RKO (cell line): Measurements from ENCODE around the gene PHF14.
A peak's percentile ranks its signal among the peaks of the same experiment; 100 is the strongest.
"Not testable (repeated sequence)": the region's sequence is repeated elsewhere in the genome, so short reads cannot be mapped to it uniquely, and the experiment has no call there.

Experiments used
- DNase-seq: peaks from one replicate; pipeline ENCODE4 v3.0.0-alpha.2; 2016; ENCODE audit warnings: low spot score

Gene PHF14

GRCh38 chr7:10973061-10973941, at the start of gene PHF14:
PHF14 (plus strand) TSS chr7:10973872; CDS start chr7:10974324, 452 bp downstream.
- DNase-seq: peak; percentile 97

- DNase-seq: no peak
These were observed 49.3 kb upstream of the PHF14 start for GRCh38 chr7:10924370-10924769.

- not testable (repeated sequence) for DNase-seq
These were observed 45.5 kb upstream of the PHF14 start for GRCh38 chr7:10928203-10928602.

- no peak for DNase-seq
These were observed 43.1 kb upstream of the PHF14 start for GRCh38 chr7:10930551-10930950.

GRCh38 chr7:10931161-10931560, 42.5 kb upstream of the PHF14 start:
- no peak for DNase-seq

GRCh38 chr7:10934292-10934691, 39.4 kb upstream of the PHF14 start:
- DNase-seq: no peak

- peak; percentile 44 for DNase-seq
These were observed 34.3 kb upstream of the PHF14 start for GRCh38 chr7:10939237-10939910.

- DNase-seq: peak; percentile 96
These were observed 33.6 kb upstream of the PHF14 start for GRCh38 chr7:10939911-10940703.

GRCh38 chr7:10940704-10941355, 32.8 kb upstream of the PHF14 start:
- no peak for DNase-seq

- no peak for DNase-seq
These were observed 23.2 kb upstream of the PHF14 start for GRCh38 chr7:10950494-10950893.

GRCh38 chr7:10950974-10951578, 22.6 kb upstream of the PHF14 start:
- DNase-seq: not testable (repeated sequence)

- no peak for DNase-seq
These were observed 21.1 kb upstream of the PHF14 start for GRCh38 chr7:10952588-10952987.

GRCh38 chr7:10953078-10953750, 20.5 kb upstream of the PHF14 start:
- DNase-seq: not testable (repeated sequence)

GRCh38 chr7:10956528-10956927, 17.1 kb upstream of the PHF14 start:
- DNase-seq: no peak

GRCh38 chr7:10960242-10960641, 13.4 kb upstream of the PHF14 start:
- DNase-seq: not testable (repeated sequence)

- not testable (repeated sequence) for DNase-seq
These were observed 8.7 kb upstream of the PHF14 start for GRCh38 chr7:10965016-10965415.

- DNase-seq: no peak
These were observed 1.5 kb upstream of the PHF14 start for GRCh38 chr7:10972174-10972573.

- peak; percentile 72 for DNase-seq
These were observed 555 bp downstream of the PHF14 start for GRCh38 chr7:10973942-10974911.

- no peak for DNase-seq
These were observed 3.4 kb downstream of the PHF14 start for GRCh38 chr7:10977113-10977512.

- no peak for DNase-seq
These were observed 7.6 kb downstream of the PHF14 start for GRCh38 chr7:10981317-10981716.
